ENCODE measurements around the gene ATP5PF.
"Not testable (repeated sequence)": the region's sequence is repeated elsewhere in the genome, so short reads cannot be mapped to it uniquely, and the experiment has no call there.

ATP5PF gene

GRCh38 chr21:25721987-25722386 lies 12.7 kb downstream of the ATP5PF start:
- no peak for DNase-seq

- DNase-seq, result no peak
Observed at GRCh38 chr21:25717491-25718147, 17.1 kb downstream of the ATP5PF start.

GRCh38 chr21:25714066-25714465 lies 20.6 kb downstream of the ATP5PF start:
- DNase-seq, result not testable (repeated sequence)

GRCh38 chr21:25710550-25710949 lies 24.2 kb downstream of the ATP5PF start:
- no peak for DNase-seq

- DNase-seq, result no peak
Observed at GRCh38 chr21:25709684-25710265, 24.9 kb downstream of the ATP5PF start.

- no peak for DNase-seq
Observed at GRCh38 chr21:25708467-25709065, 26.1 kb downstream of the ATP5PF start.

- no peak for DNase-seq
Observed at GRCh38 chr21:25701529-25701928, 33.2 kb downstream of the ATP5PF start.

GRCh38 chr21:25700741-25701140 lies 34.0 kb downstream of the ATP5PF start:
- no peak for DNase-seq

- not testable (repeated sequence) for DNase-seq
Observed at GRCh38 chr21:25695461-25695860, 39.2 kb downstream of the ATP5PF start.

GRCh38 chr21:25691976-25692375 lies 42.7 kb downstream of the ATP5PF start:
- DNase-seq, result no peak

- no peak for DNase-seq
Observed at GRCh38 chr21:25689226-25689625, 45.5 kb downstream of the ATP5PF start.

GRCh38 chr21:25688275-25689155 lies 46.2 kb downstream of the ATP5PF start:
- no peak for DNase-seq

GRCh38 chr21:25687787-25688186 lies 46.9 kb downstream of the ATP5PF start:
- no peak for DNase-seq

GRCh38 chr21:25682382-25682781 lies 52.3 kb downstream of the ATP5PF start:
- no peak for DNase-seq

- no peak for DNase-seq
Observed at GRCh38 chr21:25676451-25676850, 58.3 kb downstream of the ATP5PF start.
